ENCODE results near the gene FLVCR1.

- TF ChIP-seq, protein P1, sequence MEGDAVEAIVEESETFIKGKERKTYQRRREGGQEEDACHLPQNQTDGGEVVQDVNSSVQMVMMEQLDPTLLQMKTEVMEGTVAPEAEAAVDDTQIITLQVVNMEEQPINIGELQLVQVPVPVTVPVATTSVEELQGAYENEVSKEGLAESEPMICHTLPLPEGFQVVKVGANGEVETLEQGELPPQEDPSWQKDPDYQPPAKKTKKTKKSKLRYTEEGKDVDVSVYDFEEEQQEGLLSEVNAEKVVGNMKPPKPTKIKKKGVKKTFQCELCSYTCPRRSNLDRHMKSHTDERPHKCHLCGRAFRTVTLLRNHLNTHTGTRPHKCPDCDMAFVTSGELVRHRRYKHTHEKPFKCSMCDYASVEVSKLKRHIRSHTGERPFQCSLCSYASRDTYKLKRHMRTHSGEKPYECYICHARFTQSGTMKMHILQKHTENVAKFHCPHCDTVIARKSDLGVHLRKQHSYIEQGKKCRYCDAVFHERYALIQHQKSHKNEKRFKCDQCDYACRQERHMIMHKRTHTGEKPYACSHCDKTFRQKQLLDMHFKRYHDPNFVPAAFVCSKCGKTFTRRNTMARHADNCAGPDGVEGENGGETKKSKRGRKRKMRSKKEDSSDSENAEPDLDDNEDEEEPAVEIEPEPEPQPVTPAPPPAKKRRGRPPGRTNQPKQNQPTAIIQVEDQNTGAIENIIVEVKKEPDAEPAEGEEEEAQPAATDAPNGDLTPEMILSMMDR (IDR thresholded peaks at IDR 0.05): no peak
- no peak for TF ChIP-seq POLR2A (IDR thresholded peaks at IDR 0.05)
These were observed 4.4 kb upstream of the FLVCR1 start for GRCh38 chr1:212853658-212854057.

Measured in lower leg skin (tissue), 3 donors.